GM12874 (cell line): ENCODE measurements around the gene FAAP100.

ENCODE experiments used
- TF ChIP-seq, protein P1 (sequence below): IDR thresholded peaks from 2 replicates; pipeline ENCODE4 v1.5.1; 2011; ENCODE audit warnings: low read depth, mild to moderate bottlenecking, control low read depth, low read length, moderate library complexity; ENCODE audit not compliant: insufficient read depth

The FAAP100 gene

DNA sequence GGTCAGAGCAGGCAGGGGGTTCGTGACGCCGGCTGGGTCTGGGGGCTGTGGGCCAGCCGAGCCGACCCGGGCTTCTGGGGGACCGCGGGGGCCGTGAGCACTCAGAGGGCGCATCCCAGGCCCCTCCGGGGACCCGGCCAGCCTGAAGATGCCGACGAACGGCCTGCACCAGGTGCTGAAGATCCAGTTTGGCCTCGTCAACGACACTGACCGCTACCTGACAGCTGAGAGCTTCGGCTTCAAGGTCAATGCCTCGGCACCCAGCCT is 23.8 kb downstream of the FAAP100 start:
- TF ChIP-seq, protein P1, sequence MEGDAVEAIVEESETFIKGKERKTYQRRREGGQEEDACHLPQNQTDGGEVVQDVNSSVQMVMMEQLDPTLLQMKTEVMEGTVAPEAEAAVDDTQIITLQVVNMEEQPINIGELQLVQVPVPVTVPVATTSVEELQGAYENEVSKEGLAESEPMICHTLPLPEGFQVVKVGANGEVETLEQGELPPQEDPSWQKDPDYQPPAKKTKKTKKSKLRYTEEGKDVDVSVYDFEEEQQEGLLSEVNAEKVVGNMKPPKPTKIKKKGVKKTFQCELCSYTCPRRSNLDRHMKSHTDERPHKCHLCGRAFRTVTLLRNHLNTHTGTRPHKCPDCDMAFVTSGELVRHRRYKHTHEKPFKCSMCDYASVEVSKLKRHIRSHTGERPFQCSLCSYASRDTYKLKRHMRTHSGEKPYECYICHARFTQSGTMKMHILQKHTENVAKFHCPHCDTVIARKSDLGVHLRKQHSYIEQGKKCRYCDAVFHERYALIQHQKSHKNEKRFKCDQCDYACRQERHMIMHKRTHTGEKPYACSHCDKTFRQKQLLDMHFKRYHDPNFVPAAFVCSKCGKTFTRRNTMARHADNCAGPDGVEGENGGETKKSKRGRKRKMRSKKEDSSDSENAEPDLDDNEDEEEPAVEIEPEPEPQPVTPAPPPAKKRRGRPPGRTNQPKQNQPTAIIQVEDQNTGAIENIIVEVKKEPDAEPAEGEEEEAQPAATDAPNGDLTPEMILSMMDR = no peak

DNA sequence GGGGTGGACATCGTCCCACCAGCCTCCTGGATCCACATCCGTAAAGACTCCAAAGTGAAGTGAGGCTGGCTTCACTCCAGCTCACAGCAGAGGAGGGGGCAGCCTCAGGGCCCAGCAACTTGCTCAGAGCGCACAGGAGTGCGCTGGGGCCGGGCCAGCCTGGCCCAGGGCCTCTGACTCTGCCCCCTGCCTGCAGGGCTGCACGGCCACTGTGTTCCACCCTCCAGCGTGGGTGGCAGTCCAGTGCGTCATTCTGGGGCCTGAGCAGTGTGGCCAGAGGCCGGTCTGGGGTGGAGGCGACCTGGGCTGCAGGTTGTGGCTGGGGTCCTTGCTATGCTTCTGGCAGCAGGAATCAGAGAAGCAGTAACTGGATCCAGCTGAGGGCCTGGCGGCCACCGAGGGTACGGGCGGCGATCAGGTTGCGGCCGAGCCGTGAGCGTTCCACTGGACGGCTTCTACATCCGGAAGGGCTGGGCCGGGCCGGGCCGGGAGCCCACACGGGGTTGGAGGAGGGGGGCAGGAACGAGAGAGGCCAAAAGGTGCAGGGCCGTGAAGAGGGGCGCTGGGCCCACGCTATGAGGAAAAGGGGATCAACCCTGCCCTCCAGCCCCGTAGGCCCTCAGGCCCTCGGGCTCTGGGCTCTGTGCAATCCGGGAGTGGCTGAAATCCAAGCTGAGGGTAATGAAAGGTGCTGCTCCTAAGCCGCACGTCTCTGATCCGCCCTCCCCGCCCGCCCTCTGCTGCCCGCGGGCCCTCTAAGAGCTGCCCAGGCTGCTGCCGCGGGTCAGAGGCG is 24.4 kb downstream of the FAAP100 start, which contains the start of gene FSCN2:
Gene FSCN2 (plus strand): TSS at position 787 of the 793 bp plus-strand sequence. CDS start 155 bp downstream, outside the sequence.
- TF ChIP-seq, protein P1 = no peak

DNA sequence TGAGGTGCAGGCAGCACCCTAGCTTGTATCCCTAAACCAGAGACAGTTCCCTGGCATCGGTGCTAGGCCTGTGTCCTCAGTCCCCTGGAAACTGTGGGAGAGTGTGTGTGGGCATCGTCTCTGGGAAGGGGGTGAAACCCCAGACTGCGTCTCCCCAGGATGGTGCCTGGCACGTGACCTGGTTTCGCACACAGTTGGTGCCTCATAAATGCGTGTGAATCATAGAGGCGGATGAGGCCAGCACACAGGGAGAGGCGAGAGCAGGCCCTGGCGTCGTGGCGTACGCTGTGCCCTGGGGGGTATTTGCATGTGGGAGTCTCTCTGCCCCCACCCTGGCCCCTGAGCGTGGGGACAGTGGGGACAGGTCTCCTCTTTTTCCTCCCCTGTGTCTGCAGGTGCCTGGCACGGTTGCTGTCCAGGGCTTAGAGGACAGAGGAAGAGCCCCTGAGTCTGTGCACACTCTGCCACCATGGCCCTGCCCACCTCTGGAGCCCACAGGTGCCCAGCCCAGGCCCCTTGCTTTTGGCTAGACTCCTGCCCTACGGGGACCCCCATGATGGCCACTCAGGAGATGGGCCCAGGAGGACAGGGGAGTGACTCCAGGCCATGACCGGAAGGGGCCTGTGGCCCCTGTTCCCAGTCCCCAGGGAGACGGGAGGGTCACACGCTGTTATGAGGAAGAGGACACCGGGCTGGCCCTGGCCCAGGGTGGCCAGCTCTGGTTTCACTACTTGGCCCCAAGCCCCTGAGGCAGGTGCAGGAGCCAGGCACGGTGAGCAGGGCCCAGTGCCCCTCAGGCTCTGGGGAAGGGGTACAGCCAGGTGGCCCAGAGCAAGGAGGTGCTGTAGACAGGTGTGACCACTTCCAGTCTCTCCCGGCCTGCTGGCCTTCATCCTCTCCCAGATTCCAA is 25.2 kb downstream of the FAAP100 start:
- TF ChIP-seq, protein P1 = no peak

DNA sequence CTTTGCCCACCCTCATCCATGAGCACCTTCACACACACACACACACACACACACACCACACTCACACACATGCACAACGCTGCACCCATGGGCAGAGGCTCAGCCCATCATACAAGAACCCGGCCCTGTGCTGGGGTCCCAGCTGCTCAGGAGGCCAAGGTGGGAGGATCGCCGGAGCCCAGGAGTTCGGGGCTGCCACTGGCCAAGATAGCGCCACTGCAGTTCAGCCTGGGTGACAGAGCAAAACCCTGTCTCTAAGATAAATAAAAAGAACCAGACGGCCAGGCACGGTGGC is 27.3 kb downstream of the FAAP100 start:
- TF ChIP-seq, protein P1 = no peak

DNA sequence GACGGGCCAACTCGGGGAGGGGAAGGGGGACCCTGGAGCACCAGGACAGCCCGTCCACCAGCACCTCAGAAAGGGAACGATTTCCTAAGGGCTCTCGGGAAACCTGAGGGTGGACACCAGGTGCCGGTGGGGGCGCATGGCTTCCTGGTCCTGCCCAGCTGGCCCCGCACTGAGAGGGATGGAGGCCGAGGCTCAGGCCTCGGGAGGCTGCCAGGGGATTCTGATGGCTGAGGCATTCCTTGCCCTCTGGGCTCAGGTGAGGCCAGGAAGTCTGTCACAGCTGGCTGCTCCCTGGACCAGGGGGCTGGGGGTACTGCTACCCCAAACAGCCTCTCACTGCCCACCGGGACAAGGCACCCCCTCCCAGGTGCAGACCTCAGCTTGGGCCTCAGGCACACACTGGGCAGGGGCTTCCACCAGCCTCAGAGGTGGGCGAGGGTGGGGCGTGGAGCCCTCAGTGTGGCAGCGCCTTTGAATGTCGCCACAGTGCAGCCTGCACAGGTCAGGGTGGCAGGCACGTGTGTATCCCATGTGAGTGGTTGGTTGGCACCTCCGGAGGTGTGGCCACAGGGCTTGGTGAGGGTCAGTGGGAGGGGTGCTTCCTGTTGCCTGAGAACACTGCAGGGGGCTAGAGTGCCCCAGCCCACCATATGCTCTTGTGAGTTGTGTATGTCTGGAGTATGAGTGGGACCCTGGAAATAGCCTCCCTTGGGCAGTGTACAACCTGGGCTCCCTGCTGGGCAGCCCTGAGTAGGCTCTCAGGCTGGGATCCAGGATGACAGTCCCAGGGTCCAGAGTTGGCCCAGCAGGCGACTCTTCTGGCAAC is 27.9 kb downstream of the FAAP100 start:
- TF ChIP-seq, protein P1 = no peak

DNA sequence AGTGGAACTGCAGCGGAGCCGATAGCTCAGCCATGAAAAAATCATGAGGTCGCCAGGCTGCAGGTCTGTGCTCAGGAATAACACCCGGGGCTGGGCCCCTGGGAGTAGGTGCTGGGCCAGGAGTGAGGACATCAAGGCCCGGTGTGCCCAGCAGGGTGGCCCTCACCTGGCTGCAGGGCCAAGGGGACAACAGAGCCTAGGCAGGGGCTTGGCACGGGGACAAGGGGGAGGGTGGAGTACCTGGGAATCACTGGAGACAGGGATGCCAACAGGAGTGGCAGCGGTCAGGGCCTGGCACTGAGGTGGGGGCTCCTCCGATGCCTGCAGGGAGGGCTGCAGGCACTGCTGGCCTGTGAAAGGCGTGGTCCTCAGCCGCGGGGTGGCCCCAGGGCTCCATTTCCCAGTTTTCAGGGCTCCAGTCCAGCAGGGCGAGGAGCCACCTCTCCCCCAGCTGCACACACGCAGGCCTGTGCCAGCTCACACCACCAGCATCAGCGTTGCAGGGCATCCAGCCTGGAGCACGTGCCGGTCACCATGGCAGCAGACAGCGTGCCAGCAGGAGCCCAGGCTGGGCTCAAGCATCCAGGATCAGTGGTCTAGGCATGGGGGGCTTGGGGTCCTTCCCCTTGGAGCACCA is 28.6 kb downstream of the FAAP100 start:
- TF ChIP-seq, protein P1 = no peak
